MCF 10A (cell line): ENCODE measurements around the gene IL13RA2. TPM values are rescaled to one million over a fixed set of nuclear protein-coding genes. Genes with fewer than 3 reads are reported as not detected.

ENCODE experiments used
- BruUV-seq: library from RNA; stranded (reverse); fragments of 400-500 nt; replicated peaks from 2 replicates; lab custom pipeline; 2021; lab: Mats Ljungman, UMichigan
- CTCF ChIA-PET: fragments of 300-600 bp; sonication (Branson Sonifier 250); formaldehyde crosslinking; extraction: SDS; loops from one replicate; lab custom pipeline; 2021; ENCODE audit warnings: antibody characterized with exemption, inconsistent platforms; lab: Yijun Ruan, JAX
- POLR2A ChIA-PET: fragments of 300-600, 350-650 bp; sonication (Branson Sonifier 250); formaldehyde crosslinking; extraction: SDS; loops from one replicate; lab custom pipeline; 2020; ENCODE audit warnings: antibody characterized with exemption, inconsistent platforms; lab: Yijun Ruan, JAX
- DNase-seq: peaks from one replicate; pipeline ENCODE4 v3.0.0-alpha.2; 2018; ENCODE audit not compliant: unreplicated experiment
- H3K27ac Mint-ChIP-seq: one replicate; pipeline ENCODE4 v1.8.0; 2022; ENCODE audit warnings: mild to moderate bottlenecking, low read depth, mixed read lengths; ENCODE audit not compliant: unreplicated experiment
- H3K27me3 Mint-ChIP-seq: one replicate; pipeline ENCODE4 v1.8.0; 2022; ENCODE audit warnings: mixed read lengths; ENCODE audit not compliant: insufficient read depth, unreplicated experiment
- H3K36me3 Mint-ChIP-seq: one replicate; pipeline ENCODE4 v1.8.0; 2022; ENCODE audit warnings: mild to moderate bottlenecking, moderate library complexity, mixed read lengths; ENCODE audit not compliant: insufficient read depth, unreplicated experiment
- H3K4me1 Mint-ChIP-seq: one replicate; pipeline ENCODE4 v1.8.0; 2022; ENCODE audit warnings: mixed read lengths; ENCODE audit not compliant: insufficient read depth, unreplicated experiment
- H3K4me3 Mint-ChIP-seq: one replicate; pipeline ENCODE4 v1.8.0; 2022; ENCODE audit warnings: mild to moderate bottlenecking, moderate library complexity, mixed read lengths; ENCODE audit not compliant: unreplicated experiment
- H3K9me3 Mint-ChIP-seq: one replicate; pipeline ENCODE4 v1.8.0; 2022; ENCODE audit warnings: mixed read lengths; ENCODE audit not compliant: unreplicated experiment
- CTCF ChIP-seq: fragments of 200-600 bp; IDR thresholded peaks from one replicate; pipeline ENCODE4 v1.8.0; 2022; ENCODE audit warnings: antibody characterized with exemption, mild to moderate bottlenecking; ENCODE audit not compliant: unreplicated experiment
- intact Hi-C: fragments of 100-400 bp; cut with micrococcal nuclease; formaldehyde crosslinking; loops from 2 replicates; pipeline ENCODE4 v1.14.1; 2022
- total RNA-seq: library from RNA; stranded (reverse); gene quantifications from 2 replicates; pipeline ENCODE4 v1.2.3, GENCODE V29; 2022

Gene IL13RA2
- total RNA-seq, 1 experiment from 2014 or later: 0.23 TPM

- H3K27me3 Mint-ChIP-seq: peaks cover 64% of the 10 kb centered on the region
- no peaks in the 10 kb centered on the region for H3K9me3 Mint-ChIP-seq
- no peak for DNase-seq
- intact Hi-C loops: loop anchor here (10.0 kb wide), 1 partner anchor 180 kb away; no protein-coding TSS in a partner anchor
- TF ChIP-seq CTCF: no peak
- no peak overlapping the region for H3K27ac Mint-ChIP-seq
- ChIA-PET CTCF (interaction anchor here (1.3 to 2.6 kb wide), 2 partner anchors 11 to 339 kb away, joined by 3 to 14 read pairs; no protein-coding TSS in a partner anchor), POLR2A (interaction anchor here (0.6 kb wide), 1 partner anchor 180 kb away, joined by 3 read pairs; no protein-coding TSS in a partner anchor)
- BruUV-seq: no TSS peak
- no peak overlapping the region for H3K4me3 Mint-ChIP-seq
- no peaks in the 10 kb centered on the region for H3K4me1 Mint-ChIP-seq
- H3K36me3 Mint-ChIP-seq: no peaks in the 10 kb centered on the region
These were observed 53.0 kb downstream of the IL13RA2 start for GRCh38 chrX:114964374-114964773.

GRCh38 chrX:114962209-114962608 is 55.2 kb downstream of the IL13RA2 start:
- Mint-ChIP-seq H3K27ac (no peak overlapping the region), H3K4me1 (no peaks in the 10 kb centered on the region), H3K4me3 (no peak overlapping the region), H3K9me3 (no peaks in the 10 kb centered on the region), H3K36me3 (no peaks in the 10 kb centered on the region), H3K27me3 (peaks cover 69% of the 10 kb centered on the region)
- ChIA-PET POLR2A (no interaction called here), CTCF (interaction anchor here (2.6 kb wide), 1 partner anchor 337 kb away, joined by 14 read pairs; no protein-coding TSS in a partner anchor)
- DNase-seq: peak; percentile 3
- no TSS peak for BruUV-seq
- TF ChIP-seq CTCF: no peak
- intact Hi-C loops: loop anchor here (10.0 kb wide), 1 partner anchor 183 kb away; no protein-coding TSS in a partner anchor

- Mint-ChIP-seq H3K27ac (no peak overlapping the region), H3K4me3 (no peak overlapping the region), H3K4me1 (no peaks in the 10 kb centered on the region), H3K36me3 (no peaks in the 10 kb centered on the region), H3K9me3 (no peaks in the 10 kb centered on the region), H3K27me3 (peaks cover 48% of the 10 kb centered on the region)
- BruUV-seq: no TSS peak
- POLR2A ChIA-PET: interaction anchor here (0.6 to 0.9 kb wide), 2 partner anchors 11 to 188 kb away, joined by 3 read pairs; no protein-coding TSS in a partner anchor
- DNase-seq: peak; percentile 27
- peak; percentile 46 for TF ChIP-seq CTCF
- intact Hi-C loops: loop anchor here (1.0 to 10.0 kb wide), 3 partner anchors 185 to 614 kb away; no protein-coding TSS in a partner anchor
- CTCF ChIA-PET: interaction anchor here (0.5 to 3.5 kb wide), 9 partner anchors 11 to 618 kb away, joined by 3 to 55 read pairs (median 3); no protein-coding TSS in a partner anchor
These were observed 57.7 kb downstream of the IL13RA2 start for GRCh38 chrX:114959729-114960128.

Other genes starting within 250 kb of the IL13RA2 start
- not detected in 2 replicates for gene RBMXL3, start 171.8 kb upstream of the IL13RA2 start, total RNA-seq
- gene LRCH2, start 216.5 kb upstream of the IL13RA2 start, total RNA-seq: 0.44 and 0.68 TPM in 2 replicates